Measurements from ENCODE around the gene CCDC187.

DNA sequence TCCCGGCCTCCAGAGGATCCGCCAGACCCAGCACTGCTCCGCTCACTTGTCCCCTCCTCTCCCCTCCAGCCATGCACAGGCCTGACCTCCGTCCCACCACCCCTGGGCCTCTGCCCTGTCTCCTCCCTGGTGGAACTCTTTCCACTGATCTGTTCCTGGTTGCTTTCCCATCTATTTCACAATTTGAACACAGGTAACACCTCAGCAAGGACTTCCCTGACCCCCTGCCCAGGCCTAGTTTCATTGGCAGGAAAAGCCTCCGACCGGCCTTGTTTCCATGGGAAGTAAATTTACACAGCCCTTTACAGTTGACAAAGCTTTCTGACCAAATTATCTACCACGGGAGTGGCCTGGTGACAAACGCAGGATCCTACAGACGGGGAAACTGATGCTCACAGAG lies 73.1 kb downstream of the CCDC187 start:
- TF ChIP-seq, protein P1, sequence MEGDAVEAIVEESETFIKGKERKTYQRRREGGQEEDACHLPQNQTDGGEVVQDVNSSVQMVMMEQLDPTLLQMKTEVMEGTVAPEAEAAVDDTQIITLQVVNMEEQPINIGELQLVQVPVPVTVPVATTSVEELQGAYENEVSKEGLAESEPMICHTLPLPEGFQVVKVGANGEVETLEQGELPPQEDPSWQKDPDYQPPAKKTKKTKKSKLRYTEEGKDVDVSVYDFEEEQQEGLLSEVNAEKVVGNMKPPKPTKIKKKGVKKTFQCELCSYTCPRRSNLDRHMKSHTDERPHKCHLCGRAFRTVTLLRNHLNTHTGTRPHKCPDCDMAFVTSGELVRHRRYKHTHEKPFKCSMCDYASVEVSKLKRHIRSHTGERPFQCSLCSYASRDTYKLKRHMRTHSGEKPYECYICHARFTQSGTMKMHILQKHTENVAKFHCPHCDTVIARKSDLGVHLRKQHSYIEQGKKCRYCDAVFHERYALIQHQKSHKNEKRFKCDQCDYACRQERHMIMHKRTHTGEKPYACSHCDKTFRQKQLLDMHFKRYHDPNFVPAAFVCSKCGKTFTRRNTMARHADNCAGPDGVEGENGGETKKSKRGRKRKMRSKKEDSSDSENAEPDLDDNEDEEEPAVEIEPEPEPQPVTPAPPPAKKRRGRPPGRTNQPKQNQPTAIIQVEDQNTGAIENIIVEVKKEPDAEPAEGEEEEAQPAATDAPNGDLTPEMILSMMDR (conservative IDR thresholded peaks at IDR 0.05): no peak
- TF ChIP-seq EZH2 (IDR thresholded peaks at IDR 0.05; ENCODE audit: low read depth): no peak
